22Rv1 (cell line): ENCODE data around the gene HTRA3.

Experiments
- ZFX ChIP-seq: fragments of 450-650 bp; IDR thresholded peaks from 2 replicates; pipeline ENCODE4 v1.6.1; 2017; ENCODE audit warnings: antibody characterized with exemption, borderline replicate concordance
- TF ChIP-seq, protein P1 (sequence below): fragments of 450-650 bp; IDR thresholded peaks from 2 replicates; pipeline ENCODE4 v1.5.1; 2017; ENCODE audit warnings: mild to moderate bottlenecking

DNA sequence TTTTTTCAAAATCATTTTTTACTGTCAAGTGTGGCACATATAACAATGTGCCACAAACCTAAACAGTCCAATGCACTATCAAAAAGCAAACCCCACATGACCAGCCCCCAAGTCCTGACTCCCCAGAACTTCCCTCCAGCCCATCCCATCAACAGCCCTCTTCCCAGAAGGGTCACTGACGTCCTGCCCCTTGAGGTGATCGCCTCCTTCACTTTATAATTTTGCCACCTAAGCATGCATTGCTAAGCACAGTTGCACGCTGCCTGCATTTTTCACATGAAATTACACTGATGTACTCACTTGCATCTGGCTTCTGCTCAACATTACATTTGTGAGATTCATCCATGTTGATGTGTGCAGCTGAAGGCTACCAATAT lies 42.5 kb downstream of the HTRA3 start:
- TF ChIP-seq, protein P1, sequence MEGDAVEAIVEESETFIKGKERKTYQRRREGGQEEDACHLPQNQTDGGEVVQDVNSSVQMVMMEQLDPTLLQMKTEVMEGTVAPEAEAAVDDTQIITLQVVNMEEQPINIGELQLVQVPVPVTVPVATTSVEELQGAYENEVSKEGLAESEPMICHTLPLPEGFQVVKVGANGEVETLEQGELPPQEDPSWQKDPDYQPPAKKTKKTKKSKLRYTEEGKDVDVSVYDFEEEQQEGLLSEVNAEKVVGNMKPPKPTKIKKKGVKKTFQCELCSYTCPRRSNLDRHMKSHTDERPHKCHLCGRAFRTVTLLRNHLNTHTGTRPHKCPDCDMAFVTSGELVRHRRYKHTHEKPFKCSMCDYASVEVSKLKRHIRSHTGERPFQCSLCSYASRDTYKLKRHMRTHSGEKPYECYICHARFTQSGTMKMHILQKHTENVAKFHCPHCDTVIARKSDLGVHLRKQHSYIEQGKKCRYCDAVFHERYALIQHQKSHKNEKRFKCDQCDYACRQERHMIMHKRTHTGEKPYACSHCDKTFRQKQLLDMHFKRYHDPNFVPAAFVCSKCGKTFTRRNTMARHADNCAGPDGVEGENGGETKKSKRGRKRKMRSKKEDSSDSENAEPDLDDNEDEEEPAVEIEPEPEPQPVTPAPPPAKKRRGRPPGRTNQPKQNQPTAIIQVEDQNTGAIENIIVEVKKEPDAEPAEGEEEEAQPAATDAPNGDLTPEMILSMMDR: no peak
- TF ChIP-seq ZFX: no peak
